Left ventricle myocardium inferior (tissue), 1 donor: ENCODE results near the gene DAPK1. TPM values are rescaled to one million over a fixed set of nuclear protein-coding genes. Genes with fewer than 3 reads are reported as not detected.

Experiments used
- DNase-seq: peaks from one replicate; pipeline ENCODE4 v3.0.0-alpha.2; 2020
- H3K27ac ChIP-seq: fragments of 200-600 bp; replicated peaks from 2 replicates; pipeline ENCODE4 v1.8.0; 2021
- H3K27me3 ChIP-seq: fragments of 200-600 bp; 2 replicates; pipeline ENCODE4 v1.8.0; 2021; ENCODE audit warnings: low read depth
- H3K36me3 ChIP-seq: fragments of 200-600 bp; 2 replicates; pipeline ENCODE4 v1.8.0; 2021
- H3K4me1 ChIP-seq: fragments of 200-600 bp; 2 replicates; pipeline ENCODE4 v1.8.0; 2021
- H3K4me3 ChIP-seq: fragments of 200-600 bp; 2 replicates; pipeline ENCODE4 v1.8.0; 2021; ENCODE audit warnings: mild to moderate bottlenecking, moderate library complexity
- H3K9me3 ChIP-seq: fragments of 200-600 bp; replicated peaks from 2 replicates; pipeline ENCODE4 v1.8.0; 2021
- CTCF ChIP-seq: fragments of 200-600 bp; IDR thresholded peaks from 2 replicates; pipeline ENCODE4 v1.8.0; 2021; ENCODE audit warnings: antibody characterized with exemption, mild to moderate bottlenecking, borderline replicate concordance
- intact Hi-C: fragments of 100-400 bp; cut with micrococcal nuclease; formaldehyde crosslinking; loops from one replicate; pipeline ENCODE4 v1.11.0; 2022
- total RNA-seq: library from RNA; stranded (reverse); fragmentation: NEBNext Ultra II Directional; extraction: Animal tissue kit (Norgen Biotek cat#: 25700); gene quantifications from one replicate; pipeline ENCODE4 v1.2.1, GENCODE V29; 2021
- donor health status: DM: no; HTN: yes; CAD: no; lungs with severe emphysema.

The DAPK1 gene
- total RNA-seq, 1 donor from 2014 or later, result 5.5 TPM

- no peaks in the 10 kb centered on the region for H3K36me3 ChIP-seq
- peaks cover 4% of the 10 kb centered on the region for H3K4me1 ChIP-seq
- no peak overlapping the region for H3K27ac ChIP-seq
- no peak overlapping the region for H3K4me3 ChIP-seq
- intact Hi-C loops, result no loop called here
- H3K27me3 ChIP-seq, result no peaks in the 10 kb centered on the region
- no peak for DNase-seq
- TF ChIP-seq CTCF, result no peak
- no peaks in the 10 kb centered on the region for H3K9me3 ChIP-seq
These were observed 33.0 kb downstream of the DAPK1 start for GRCh38 chr9:87530716-87531115.

- Histone ChIP-seq H3K27me3 (no peaks in the 10 kb centered on the region), H3K36me3 (no peaks in the 10 kb centered on the region), H3K4me1 (peaks cover 4% of the 10 kb centered on the region), H3K27ac (no peak overlapping the region), H3K9me3 (no peaks in the 10 kb centered on the region), H3K4me3 (no peak overlapping the region)
- TF ChIP-seq CTCF, result no peak
- DNase-seq, result no peak
- intact Hi-C loops, result no loop called here
These were observed 34.0 kb downstream of the DAPK1 start for GRCh38 chr9:87531370-87532295.

GRCh38 chr9:87533271-87533670, 35.6 kb downstream of the DAPK1 start:
- Histone ChIP-seq H3K4me3 (no peak overlapping the region), H3K36me3 (no peaks in the 10 kb centered on the region), H3K4me1 (peaks cover 4% of the 10 kb centered on the region), H3K27me3 (no peaks in the 10 kb centered on the region), H3K9me3 (no peaks in the 10 kb centered on the region), H3K27ac (no peak overlapping the region)
- intact Hi-C loops, result no loop called here
- TF ChIP-seq CTCF, result no peak
- no peak for DNase-seq

GRCh38 chr9:87534036-87534435, 36.4 kb downstream of the DAPK1 start:
- intact Hi-C loops, result no loop called here
- no peaks in the 10 kb centered on the region for H3K9me3 ChIP-seq
- no peaks in the 10 kb centered on the region for H3K36me3 ChIP-seq
- peaks cover 4% of the 10 kb centered on the region for H3K4me1 ChIP-seq
- no peaks in the 10 kb centered on the region for H3K27me3 ChIP-seq
- H3K27ac ChIP-seq, result no peak overlapping the region
- DNase-seq, result no peak
- no peak overlapping the region for H3K4me3 ChIP-seq
- no peak for TF ChIP-seq CTCF

- TF ChIP-seq CTCF, result no peak
- no peaks in the 10 kb centered on the region for H3K36me3 ChIP-seq
- peaks cover 4% of the 10 kb centered on the region for H3K4me1 ChIP-seq
- no peak overlapping the region for H3K4me3 ChIP-seq
- intact Hi-C loops, result no loop called here
- H3K27ac ChIP-seq, result no peak overlapping the region
- no peak for DNase-seq
- H3K27me3 ChIP-seq, result no peaks in the 10 kb centered on the region
- no peaks in the 10 kb centered on the region for H3K9me3 ChIP-seq
These were observed 37.3 kb downstream of the DAPK1 start for GRCh38 chr9:87534957-87535356.
